Activated naive CD4-positive, alpha-beta T cell treated with anti-CD3 and anti-CD28 coated beads, Interleukin-2, amount 50 U/mL, for 72 hours (primary cell): Measurements from ENCODE around the gene ASCL5. TPM values are rescaled to one million over a fixed set of nuclear protein-coding genes. Genes with fewer than 3 reads are reported as not detected.

Source experiments
- ATAC-seq, 2 donors: fragments of 150-1000 bp; cut with Tn5 transposase; 2 replicates each; pipeline ENCODE4 v1.10.0; 2021; ENCODE audit warnings: mild to moderate bottlenecking in 2 of 2, moderate library complexity in 2 of 2
- DNase-seq, 2 donors: peaks; one replicate each; pipeline ENCODE4 v3.0.0; 2021 to 2022; ENCODE audit warnings: low spot score in 2 of 2
- H3K27ac Mint-ChIP-seq, 2 donors: one replicate each; pipeline ENCODE4 v1.8.0; 2022; ENCODE audit warnings: mild to moderate bottlenecking in 2 of 2, mixed read lengths in 2 of 2
- H3K36me3 Mint-ChIP-seq, 2 donors: one replicate each; pipeline ENCODE4 v1.8.0; 2022; ENCODE audit warnings: mixed read lengths in 2 of 2
- H3K9me3 Mint-ChIP-seq, 2 donors: one replicate each; pipeline ENCODE4 v1.8.0; 2022; ENCODE audit warnings: mixed read lengths in 2 of 2
- total RNA-seq, 2 donors: library from RNA; stranded (reverse); gene quantifications; one replicate each; pipeline ENCODE4 v1.2.3, GENCODE V29; 2022

ASCL5 gene
- total RNA-seq, 2 donors from 2014 or later: 0.16 to 0.35 TPM

DNA sequence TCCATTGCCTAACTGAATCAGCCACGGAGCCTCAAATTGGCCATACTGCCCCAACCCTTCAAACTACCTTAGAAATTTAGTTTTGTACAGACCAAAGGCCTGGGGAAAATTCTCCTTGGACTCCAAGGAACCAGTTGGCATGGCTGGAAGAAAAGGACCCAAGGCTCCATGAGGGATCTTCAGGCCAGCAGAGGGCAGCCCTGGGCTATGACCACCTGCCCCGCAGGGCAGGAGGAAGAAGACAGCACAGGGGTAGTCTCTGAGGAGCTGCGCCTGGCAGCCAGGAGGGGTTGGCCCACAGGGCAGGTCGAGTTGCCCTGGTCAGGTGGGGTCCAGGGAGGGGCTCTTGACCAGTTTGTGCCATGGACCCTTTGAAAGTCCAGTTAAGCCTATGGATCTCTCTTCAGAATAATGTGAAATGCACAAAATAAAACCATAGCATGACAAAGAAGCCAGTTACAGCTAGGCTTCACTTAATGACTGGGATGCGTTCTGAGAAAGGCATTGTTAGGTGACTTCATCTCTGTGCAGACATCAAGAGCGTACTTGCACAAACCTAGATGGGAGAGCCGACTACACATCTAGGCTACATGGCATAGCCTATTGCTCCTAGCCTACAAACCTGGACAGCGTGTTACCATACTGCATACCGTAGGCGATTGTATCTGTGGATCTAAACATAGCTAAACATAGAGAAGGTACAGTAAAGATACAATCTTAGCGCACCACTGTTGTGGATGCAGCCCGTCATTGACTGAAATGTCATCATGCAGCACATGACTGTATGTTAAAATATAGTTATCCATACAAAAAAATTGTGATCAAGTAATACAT lies 40.9 kb downstream of the ASCL5 start:
- Mint-ChIP-seq H3K9me3 (no peaks in the 10 kb centered on the region), H3K27ac (no peak overlapping the region)
- DNase-seq: peak in 1 of 2 donors; percentile 36

DNA sequence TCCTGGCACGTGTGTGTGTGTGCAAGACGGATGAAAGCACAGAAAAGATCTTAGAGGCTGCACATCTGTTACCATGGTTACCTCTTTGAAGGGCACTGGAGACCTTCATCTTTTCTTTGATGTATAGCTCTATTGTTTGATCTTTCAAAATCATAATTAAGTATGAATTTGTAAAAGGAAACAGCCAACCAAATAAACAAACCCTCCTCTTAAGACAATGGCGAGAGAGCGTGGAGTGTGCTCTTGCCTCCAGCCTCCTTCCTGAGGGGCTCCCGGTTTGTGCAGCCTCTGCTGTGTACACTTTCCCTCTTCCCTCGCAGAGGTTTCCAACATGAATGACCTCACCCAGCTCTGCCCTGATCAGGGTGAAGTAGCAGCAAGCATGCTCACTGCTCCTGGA lies 42.7 kb downstream of the ASCL5 start:
- no peak overlapping the region for H3K27ac Mint-ChIP-seq
- ATAC-seq: no peak
- no peak for DNase-seq
- no peaks in the 10 kb centered on the region for H3K36me3 Mint-ChIP-seq
- H3K9me3 Mint-ChIP-seq: no peaks in the 10 kb centered on the region

More for the DNA sequence above, 40.9 kb downstream of the ASCL5 start:
- peak; percentile 80 to 85 for ATAC-seq
- no peaks in the 10 kb centered on the region for H3K36me3 Mint-ChIP-seq

DNA sequence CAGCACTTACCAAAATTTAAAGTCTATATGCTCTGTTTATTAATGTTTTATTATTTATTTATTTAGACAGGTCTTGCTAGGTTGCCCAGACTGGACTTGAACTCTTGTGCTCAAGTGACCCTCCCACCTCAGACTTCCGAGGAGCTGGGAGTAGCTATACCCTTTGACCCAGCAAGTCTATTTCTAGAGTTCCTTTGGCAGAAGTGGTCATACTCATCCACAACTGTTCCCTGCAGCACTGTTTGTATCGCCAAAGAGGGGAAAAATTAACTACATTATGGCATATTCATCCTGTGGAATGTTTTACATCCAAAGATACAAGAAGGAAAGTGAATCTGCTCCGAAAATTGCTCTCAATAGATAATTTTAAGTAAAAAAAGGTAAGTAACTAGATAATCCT lies 43.2 kb downstream of the ASCL5 start:
- ATAC-seq (no peak), DNase-seq (no peak)
- no peaks in the 10 kb centered on the region for H3K36me3 Mint-ChIP-seq
- no peak overlapping the region for H3K27ac Mint-ChIP-seq
- H3K9me3 Mint-ChIP-seq: no peaks in the 10 kb centered on the region

DNA sequence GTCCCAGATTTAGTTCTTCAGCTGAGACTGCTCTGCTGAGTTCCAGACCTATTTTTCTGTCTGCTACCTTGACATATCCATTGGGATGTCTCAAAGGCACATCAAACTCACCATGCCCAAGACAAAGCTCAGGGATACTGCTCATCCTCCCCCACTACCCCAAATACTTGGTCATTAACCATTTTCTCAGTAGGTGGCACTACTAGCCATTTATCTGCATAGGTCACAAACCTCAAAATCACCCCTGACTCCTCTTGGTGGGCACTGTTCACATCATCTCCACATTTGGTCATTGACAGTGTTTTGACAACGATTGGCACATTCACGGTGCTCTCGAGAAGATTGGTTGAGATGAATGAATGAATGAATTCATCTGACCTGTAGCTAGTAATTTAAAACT lies 46.8 kb downstream of the ASCL5 start:
- ATAC-seq (no peak), DNase-seq (no peak)
- H3K9me3 Mint-ChIP-seq: no peaks in the 10 kb centered on the region
- H3K27ac Mint-ChIP-seq: no peak overlapping the region
- H3K36me3 Mint-ChIP-seq: no peaks in the 10 kb centered on the region

DNA sequence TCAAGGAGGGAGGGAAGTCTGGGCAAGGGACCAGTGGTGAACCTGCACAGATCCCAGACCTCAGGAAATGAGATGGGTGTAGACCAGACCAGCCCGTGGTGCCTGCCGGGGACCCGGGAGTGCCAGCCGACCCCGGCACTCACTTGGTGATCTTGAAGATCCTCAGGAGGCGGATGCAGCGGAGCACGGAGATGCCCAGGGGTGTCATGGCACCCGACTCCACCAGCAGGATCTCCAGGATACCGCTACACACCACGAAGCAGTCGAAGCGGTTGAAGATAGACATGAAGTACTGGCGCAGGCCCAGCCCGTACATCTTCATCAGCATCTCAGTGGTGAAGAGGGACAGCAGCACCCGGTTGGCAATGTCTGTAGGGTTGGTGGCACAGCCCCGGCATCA lies 49.2 kb downstream of the ASCL5 start:
- Mint-ChIP-seq H3K9me3 (no peaks in the 10 kb centered on the region), H3K27ac (no peak overlapping the region), H3K36me3 (no peaks in the 10 kb centered on the region)
- ATAC-seq: no peak
- DNase-seq: no peak

DNA sequence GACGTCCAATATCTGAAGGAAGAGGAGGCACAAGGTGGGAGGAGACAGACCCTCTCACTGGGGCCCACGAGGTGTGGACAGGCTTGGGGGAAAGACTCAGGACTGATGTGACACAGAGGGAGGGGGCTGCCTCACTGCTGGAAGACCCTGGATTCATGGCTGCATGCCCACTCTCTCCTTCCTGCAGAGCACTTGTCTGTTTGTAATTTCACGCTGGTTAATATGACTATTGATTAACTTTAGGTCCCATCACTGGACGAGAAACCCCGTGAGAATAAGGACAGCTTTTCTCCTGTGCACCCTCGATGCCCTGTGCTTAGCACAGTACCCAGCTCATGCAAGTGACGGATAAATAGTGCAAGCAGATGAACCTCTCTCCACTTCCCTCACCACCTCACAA lies 49.9 kb downstream of the ASCL5 start:
- no peak for DNase-seq
- ATAC-seq: no peak
- Mint-ChIP-seq H3K36me3 (no peaks in the 10 kb centered on the region), H3K9me3 (no peaks in the 10 kb centered on the region), H3K27ac (peak overlapping the region; percentile 31 to 50)

DNA sequence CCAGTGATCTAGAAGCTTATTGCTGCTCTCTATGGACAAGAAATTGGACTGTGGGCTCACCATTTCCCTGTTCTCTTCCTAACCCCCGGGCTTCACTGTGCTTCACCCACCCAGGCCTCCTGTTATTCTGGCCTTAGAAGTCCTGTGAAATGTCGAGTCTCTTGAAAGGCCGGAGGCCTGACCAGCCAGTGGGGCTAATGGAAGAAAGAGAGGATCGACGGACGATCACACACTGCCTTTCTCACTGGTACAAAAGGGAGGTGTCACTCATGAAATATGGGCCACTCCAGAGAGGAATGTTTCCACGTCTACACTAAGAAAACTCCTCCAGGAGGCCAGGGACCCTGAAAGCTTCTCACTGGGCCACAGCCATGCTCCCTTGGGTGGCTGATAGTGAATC lies 50.9 kb downstream of the ASCL5 start:
- ATAC-seq (no peak), DNase-seq (no peak)
- H3K27ac Mint-ChIP-seq: no peak overlapping the region

DNA sequence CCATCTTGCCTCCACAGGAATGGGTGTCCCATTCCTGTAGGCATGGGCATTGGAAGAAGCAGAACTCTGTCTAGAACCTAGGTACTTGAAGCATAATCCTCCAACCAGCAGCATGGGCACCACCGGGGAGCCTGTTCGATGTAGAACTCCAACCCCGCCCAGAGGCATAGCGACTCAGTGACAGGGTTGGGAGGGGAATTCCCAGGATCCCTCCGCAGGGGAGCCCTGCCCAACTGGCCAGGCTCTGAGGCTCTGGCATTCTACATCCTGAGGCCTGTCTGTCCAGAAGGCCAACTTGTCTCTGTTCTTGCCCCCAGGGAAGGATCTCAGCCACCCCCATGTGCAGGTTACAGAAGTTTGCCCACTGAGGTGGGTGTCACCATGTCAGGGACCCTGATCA lies 53.0 kb downstream of the ASCL5 start:
- Mint-ChIP-seq H3K9me3 (no peaks in the 10 kb centered on the region), H3K36me3 (no peaks in the 10 kb centered on the region), H3K27ac (no peak overlapping the region)
- ATAC-seq: no peak
- DNase-seq: no peak

More for the DNA sequence above, 50.9 kb downstream of the ASCL5 start:
- Mint-ChIP-seq H3K9me3 (no peaks in the 10 kb centered on the region), H3K36me3 (no peaks in the 10 kb centered on the region)

DNA sequence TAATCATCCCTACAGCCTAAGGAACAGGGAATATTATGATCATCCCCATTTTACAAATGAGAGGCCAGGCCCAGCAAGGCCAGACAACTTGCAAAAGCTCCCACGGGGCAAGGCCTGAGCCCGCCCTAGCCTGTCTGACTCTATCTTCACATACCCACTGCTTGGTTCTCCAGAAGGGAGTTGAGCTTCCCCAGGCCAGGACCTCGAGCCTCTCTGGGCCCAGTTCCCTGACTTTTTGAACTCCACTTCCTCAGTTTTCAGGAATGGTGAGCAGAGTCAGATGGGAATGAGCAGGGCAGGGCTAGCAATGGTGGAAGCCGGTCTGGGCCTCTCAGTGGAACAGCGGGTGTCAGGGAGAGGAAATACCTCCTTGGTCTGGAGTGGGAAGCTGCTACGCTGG lies 54.1 kb downstream of the ASCL5 start:
- Mint-ChIP-seq H3K36me3 (no peaks in the 10 kb centered on the region), H3K9me3 (no peaks in the 10 kb centered on the region), H3K27ac (no peak overlapping the region)
- DNase-seq (no peak), ATAC-seq (no peak)

DNA sequence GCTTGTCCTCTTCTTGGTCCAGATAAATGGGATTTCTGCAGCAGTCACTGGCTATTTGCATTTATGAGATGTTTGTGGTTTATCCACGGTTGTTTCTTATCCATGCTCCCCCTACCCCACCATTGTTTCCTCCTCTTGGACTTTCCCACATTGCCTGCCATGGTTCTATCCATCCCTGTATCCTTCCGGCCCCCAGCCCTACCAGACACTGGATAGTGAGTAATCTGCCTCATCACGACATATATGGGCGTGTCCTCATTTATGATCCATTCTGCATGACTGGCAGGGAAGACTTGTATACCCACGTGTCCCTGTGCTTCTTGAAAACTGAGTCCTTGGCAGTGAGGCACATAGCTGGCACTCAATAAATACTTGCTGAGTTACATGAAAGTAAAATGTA lies 54.8 kb downstream of the ASCL5 start:
- ATAC-seq (no peak), DNase-seq (no peak)
- Mint-ChIP-seq H3K9me3 (no peaks in the 10 kb centered on the region), H3K27ac (no peak overlapping the region), H3K36me3 (no peaks in the 10 kb centered on the region)

DNA sequence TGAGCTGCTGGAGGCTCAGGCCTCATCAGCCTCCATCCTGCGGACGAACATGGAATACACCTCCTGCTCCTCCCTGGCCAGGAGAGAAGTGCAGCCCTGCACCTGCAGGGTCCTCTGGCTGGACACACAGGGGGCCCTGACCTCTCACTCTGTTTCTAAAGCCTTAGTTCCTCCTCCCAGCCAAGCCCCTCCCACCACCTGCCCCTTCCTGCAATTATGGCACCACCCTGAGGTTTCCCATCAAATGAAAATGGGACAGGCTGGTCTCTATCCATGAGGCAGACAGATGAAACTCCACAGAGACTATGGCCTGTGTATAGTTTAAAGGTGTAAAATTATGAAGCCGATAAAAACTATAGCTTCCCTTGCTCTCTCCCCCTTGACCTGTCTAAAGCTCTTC lies 57.3 kb downstream of the ASCL5 start:
- no peaks in the 10 kb centered on the region for H3K9me3 Mint-ChIP-seq
- H3K27ac Mint-ChIP-seq: no peak overlapping the region
- DNase-seq (no peak), ATAC-seq (no peak)
- H3K36me3 Mint-ChIP-seq: no peaks in the 10 kb centered on the region

DNA sequence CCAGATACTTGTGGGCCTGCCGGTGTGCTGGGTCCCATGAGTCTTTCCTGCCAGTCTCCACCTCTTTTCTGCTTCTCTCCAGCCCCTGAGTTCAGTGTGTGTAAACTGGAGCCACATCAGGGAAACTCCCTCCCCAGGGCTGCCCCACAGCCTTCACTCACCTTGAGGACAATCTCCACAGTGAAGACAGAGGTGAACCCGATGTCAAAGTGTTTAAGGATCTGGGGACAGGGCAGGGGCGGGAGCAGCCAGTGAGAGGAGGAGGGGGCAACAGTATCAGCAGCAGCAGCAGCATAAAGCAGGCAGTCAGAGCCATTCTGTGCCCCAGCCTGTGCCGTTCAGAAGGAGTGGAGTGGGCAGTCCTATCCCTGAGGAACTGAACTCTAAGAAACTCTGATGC lies 58.0 kb downstream of the ASCL5 start:
- DNase-seq (no peak), ATAC-seq (no peak)
- H3K36me3 Mint-ChIP-seq: no peaks in the 10 kb centered on the region
- peak overlapping the region in 1 of 2 donors; percentile 41 for H3K27ac Mint-ChIP-seq
- no peaks in the 10 kb centered on the region for H3K9me3 Mint-ChIP-seq

DNA sequence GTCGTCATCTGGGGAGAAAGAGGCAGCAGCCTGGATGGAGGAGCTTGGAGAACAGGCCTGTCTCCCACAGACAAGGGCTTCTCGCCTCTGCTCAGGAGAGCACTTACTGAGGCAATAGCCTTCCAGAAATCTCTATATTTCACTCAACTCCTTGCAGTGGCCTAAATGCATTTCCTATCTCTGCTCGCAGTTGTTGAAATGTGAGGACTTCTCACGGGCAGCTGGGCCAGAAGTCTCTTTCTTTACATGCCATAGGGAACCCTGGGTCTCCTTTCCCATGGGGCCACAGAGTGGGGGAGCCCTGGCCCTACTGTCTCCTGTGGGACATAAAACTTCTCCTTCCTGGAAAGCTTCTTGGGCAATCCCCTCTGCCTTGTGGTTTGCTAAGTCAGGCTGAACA lies 60.0 kb downstream of the ASCL5 start:
- Mint-ChIP-seq H3K9me3 (no peaks in the 10 kb centered on the region), H3K27ac (no peak overlapping the region), H3K36me3 (no peaks in the 10 kb centered on the region)
- DNase-seq (no peak), ATAC-seq (no peak)

DNA sequence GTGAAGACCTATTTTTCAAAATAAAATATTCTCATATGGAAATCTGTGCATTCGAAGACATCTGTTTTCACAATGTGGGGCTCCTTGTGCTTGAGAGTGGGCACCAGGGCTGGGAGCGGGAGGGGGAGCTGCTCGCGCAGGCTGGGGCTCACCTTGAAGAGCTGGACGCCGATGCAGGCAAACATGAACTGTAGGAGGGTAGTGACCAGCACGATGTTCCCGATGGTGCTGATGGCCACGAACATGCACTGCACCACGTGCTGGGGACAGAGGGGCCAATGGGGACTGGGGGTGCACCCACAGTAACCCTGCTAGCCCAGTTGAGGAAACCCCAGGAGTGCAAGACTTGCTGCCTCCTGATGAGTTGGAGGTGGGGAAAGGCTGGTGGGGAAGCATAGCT lies 61.3 kb downstream of the ASCL5 start:
- DNase-seq: no peak
- H3K36me3 Mint-ChIP-seq: no peaks in the 10 kb centered on the region
- no peak for ATAC-seq
- no peaks in the 10 kb centered on the region for H3K9me3 Mint-ChIP-seq
- no peak overlapping the region for H3K27ac Mint-ChIP-seq

DNA sequence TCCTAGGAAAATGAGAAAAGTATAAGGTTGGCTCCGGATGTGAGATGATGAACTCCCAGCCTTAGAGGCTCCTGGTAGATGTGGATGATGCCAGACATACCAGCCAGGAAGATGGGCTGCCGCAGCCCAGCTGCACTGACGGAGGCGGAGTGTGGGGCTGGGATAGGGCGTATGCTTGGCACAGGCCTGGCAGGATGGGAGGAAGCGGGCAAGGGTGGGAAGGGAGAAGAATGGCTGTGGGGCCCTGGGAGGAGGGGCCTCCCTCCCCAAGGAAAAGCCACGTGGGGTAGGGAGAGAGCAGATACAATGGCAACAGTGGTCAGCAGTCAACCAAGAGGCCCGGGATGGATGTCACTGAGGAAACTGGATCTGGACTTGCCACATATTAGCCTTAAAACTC lies 62.2 kb downstream of the ASCL5 start:
- ATAC-seq (no peak), DNase-seq (no peak)
- no peaks in the 10 kb centered on the region for H3K36me3 Mint-ChIP-seq
- no peak overlapping the region for H3K27ac Mint-ChIP-seq
- no peaks in the 10 kb centered on the region for H3K9me3 Mint-ChIP-seq
